ENCODE data around the gene DGKI. TPM values are rescaled to one million over a fixed set of nuclear protein-coding genes. Genes with fewer than 3 reads are reported as not detected.

Gene DGKI
- total RNA-seq, 1 experiment from 2014 or later: not detected

GRCh38 chr7:137778511-137778910 is 68.3 kb downstream of the DGKI start:
- intact Hi-C loops (cut with micrococcal nuclease; ENCODE audit: unreplicated experiment) (no loop called here), in situ Hi-C loops (cut with HindIII; ENCODE audit: low pct_unique_long_range_greater_than_20kb, low sequenced_read_pairs) (no loop called here)
- Histone ChIP-seq H3K27me3 (ENCODE audit: control insufficient read depth, insufficient read depth, low read length) (no peaks in the 10 kb centered on the region; the same call in 1 of the 2 replicates), H3K9me3 (ENCODE audit: control insufficient read depth, insufficient read depth, low read depth, low read length) (no peaks in the 10 kb centered on the region), H3K36me3 (ENCODE audit: control insufficient read depth, insufficient read depth, low read length) (no peaks in the 10 kb centered on the region), H3K4me3 (ENCODE audit: low read depth in 2 of 2, low read length in 2 of 2) (no peak overlapping the region), H3K27ac (ENCODE audit: low read length) (no peak overlapping the region), H3K4me1 (ENCODE audit: control insufficient read depth, insufficient read depth, low read length) (no peaks in the 10 kb centered on the region)
- ATAC-seq (no peak), DNase-seq (ENCODE audit: low read depth, low spot score) (no peak)
- ChIA-PET POLR2A (no interaction called here), CTCF (no interaction called here)
- no peak for TF ChIP-seq POLR2AphosphoS5 (IDR thresholded peaks at IDR 0.05; ENCODE audit: low read depth, low read length)
- TF ChIP-seq CTCF (IDR thresholded peaks at IDR 0.05): no peak
- TF ChIP-seq SIN3A (IDR thresholded peaks at IDR 0.05; ENCODE audit: borderline replicate concordance, insufficient read depth, low read depth, low read length): no peak
- TF ChIP-seq TCF7L2 (IDR thresholded peaks at IDR 0.05; ENCODE audit: low read depth, low read length): no peak
- no peak for TF ChIP-seq REST (IDR thresholded peaks at IDR 0.05; ENCODE audit: insufficient read depth in 1 of 2, low read depth in 2 of 2, low read length in 1 of 2)
- BruUV-seq (replicated peaks): no TSS peak

- CTCF ChIA-PET: no interaction called here
- in situ Hi-C loops (cut with HindIII; ENCODE audit: low pct_unique_long_range_greater_than_20kb, low sequenced_read_pairs): no loop called here
Measured at GRCh38 chr7:137774793-137775201, 72.0 kb downstream of the DGKI start.

More at GRCh38 chr7:137774793-137775201, 72.0 kb downstream of the DGKI start:
- BruUV-seq (replicated peaks): no TSS peak
- Histone ChIP-seq H3K36me3 (ENCODE audit: control insufficient read depth, insufficient read depth, low read length) (no peaks in the 10 kb centered on the region), H3K27me3 (ENCODE audit: control insufficient read depth, insufficient read depth, low read length) (no peaks in the 10 kb centered on the region; the same call in 1 of the 2 replicates), H3K27ac (ENCODE audit: low read length) (no peak overlapping the region), H3K4me3 (ENCODE audit: low read depth in 2 of 2, low read length in 2 of 2) (no peak overlapping the region), H3K9me3 (ENCODE audit: control insufficient read depth, insufficient read depth, low read depth, low read length) (no peaks in the 10 kb centered on the region), H3K4me1 (ENCODE audit: control insufficient read depth, insufficient read depth, low read length) (no peaks in the 10 kb centered on the region)
- ATAC-seq (no peak), DNase-seq (ENCODE audit: low read depth, low spot score) (peak; percentile 54)
- intact Hi-C loops (cut with micrococcal nuclease; ENCODE audit: unreplicated experiment): no loop called here
- TF ChIP-seq POLR2AphosphoS5 (IDR thresholded peaks at IDR 0.05; ENCODE audit: low read depth, low read length): no peak
- TF ChIP-seq CTCF (IDR thresholded peaks at IDR 0.05): no peak
- TF ChIP-seq REST (IDR thresholded peaks at IDR 0.05; ENCODE audit: insufficient read depth in 1 of 2, low read depth in 2 of 2, low read length in 1 of 2): no peak
- no peak for TF ChIP-seq TCF7L2 (IDR thresholded peaks at IDR 0.05; ENCODE audit: low read depth, low read length)
- no peak for TF ChIP-seq SIN3A (IDR thresholded peaks at IDR 0.05; ENCODE audit: borderline replicate concordance, insufficient read depth, low read depth, low read length)
- POLR2A ChIA-PET: interaction anchor here (0.6 kb wide), 1 partner anchor 1290 kb away, joined by 4 read pairs; no protein-coding TSS in a partner anchor
